Measurements from ENCODE around the gene SMS.

The SMS gene

DNA sequence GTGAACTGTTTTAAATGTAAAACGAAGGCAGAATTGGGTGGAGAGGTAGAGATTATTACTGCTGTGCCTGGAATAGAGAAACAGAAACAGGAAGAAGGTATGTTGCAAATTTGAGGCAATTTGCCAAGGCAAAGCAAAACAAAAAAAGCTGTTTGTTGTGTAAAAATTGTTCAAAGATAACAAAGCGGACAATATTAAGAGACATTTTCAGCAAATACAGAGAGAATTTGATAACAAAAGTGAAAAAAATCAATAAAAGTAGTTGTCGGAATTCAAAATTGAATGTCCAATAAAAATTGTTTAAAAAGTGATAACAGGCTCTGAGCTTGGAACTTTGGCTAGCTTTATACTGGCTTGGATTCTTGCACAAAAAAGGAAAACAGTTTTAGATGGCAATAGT lies 14.4 kb upstream of the SMS start:
- no peak for DNase-seq (ENCODE audit: low spot score)
- in situ Hi-C loops (cut with MboI; ENCODE audit: low pct_unique_long_range_greater_than_20kb, low sequenced_read_pairs, unreplicated experiment) = no loop called here
- TF ChIP-seq, protein P1, sequence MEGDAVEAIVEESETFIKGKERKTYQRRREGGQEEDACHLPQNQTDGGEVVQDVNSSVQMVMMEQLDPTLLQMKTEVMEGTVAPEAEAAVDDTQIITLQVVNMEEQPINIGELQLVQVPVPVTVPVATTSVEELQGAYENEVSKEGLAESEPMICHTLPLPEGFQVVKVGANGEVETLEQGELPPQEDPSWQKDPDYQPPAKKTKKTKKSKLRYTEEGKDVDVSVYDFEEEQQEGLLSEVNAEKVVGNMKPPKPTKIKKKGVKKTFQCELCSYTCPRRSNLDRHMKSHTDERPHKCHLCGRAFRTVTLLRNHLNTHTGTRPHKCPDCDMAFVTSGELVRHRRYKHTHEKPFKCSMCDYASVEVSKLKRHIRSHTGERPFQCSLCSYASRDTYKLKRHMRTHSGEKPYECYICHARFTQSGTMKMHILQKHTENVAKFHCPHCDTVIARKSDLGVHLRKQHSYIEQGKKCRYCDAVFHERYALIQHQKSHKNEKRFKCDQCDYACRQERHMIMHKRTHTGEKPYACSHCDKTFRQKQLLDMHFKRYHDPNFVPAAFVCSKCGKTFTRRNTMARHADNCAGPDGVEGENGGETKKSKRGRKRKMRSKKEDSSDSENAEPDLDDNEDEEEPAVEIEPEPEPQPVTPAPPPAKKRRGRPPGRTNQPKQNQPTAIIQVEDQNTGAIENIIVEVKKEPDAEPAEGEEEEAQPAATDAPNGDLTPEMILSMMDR (IDR thresholded peaks at IDR 0.05; ENCODE audit: extremely low read depth, insufficient read depth, missing control alignments) = no peak

DNA sequence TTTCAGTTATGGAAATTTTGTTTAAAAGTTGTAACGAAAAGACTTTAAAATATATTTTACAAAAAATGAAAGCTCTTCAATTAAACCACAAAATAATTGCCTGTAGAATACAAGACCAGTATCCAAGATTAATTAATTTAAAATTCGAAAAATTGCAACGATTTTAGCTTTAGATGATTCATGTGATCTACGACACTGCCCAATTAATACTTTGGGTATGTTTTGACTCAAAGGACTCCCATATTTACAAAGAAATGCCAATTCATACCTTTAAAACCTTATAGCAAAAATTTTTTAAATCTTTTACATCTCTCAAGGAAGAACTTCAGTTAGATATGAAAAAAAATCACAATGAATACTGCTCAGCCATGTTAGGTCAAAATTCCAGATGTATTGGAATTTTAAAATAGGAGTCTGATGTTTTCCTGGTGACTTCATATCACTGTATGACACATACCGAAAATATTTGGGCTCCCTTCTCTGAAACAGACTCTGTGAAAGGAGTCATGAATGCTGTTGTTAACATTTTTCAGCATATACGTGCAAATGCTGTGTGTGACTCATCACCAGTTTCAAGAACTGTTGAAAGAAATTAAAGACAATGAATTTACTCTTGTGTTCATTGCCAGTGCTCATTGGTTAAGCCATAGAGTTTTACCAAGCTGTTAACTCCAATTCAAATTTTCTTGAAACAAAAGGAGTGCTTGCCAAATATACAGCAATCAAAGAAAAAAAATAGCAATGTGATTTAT lies 13.8 kb upstream of the SMS start:
- TF ChIP-seq, protein P1 (IDR thresholded peaks at IDR 0.05; ENCODE audit: extremely low read depth, insufficient read depth, missing control alignments) = no peak
- in situ Hi-C loops (cut with MboI; ENCODE audit: low pct_unique_long_range_greater_than_20kb, low sequenced_read_pairs, unreplicated experiment) = no loop called here
- no peak for DNase-seq (ENCODE audit: low spot score)

DNA sequence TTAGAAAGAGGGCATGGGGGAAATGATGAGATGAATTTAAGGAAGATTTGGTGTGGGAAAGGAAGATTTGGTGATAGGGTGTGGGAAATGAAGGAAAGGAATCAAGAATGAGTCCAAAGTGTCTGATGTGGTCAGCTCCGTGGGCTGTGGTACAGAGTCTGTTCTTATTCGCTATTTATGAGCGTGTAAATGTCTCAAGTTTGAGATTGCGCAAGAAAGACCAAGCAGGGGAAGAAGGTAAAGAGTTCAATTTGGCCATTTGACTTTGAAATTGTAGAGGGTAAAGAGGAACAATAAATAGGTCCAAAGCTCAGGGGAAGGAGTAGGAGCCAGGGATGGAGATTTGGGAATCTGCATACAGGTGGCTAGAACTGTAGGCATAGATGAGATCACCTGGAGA lies 11.3 kb upstream of the SMS start:
- DNase-seq (ENCODE audit: low spot score) = no peak
- in situ Hi-C loops (cut with MboI; ENCODE audit: low pct_unique_long_range_greater_than_20kb, low sequenced_read_pairs, unreplicated experiment) = no loop called here
- TF ChIP-seq, protein P1 (IDR thresholded peaks at IDR 0.05; ENCODE audit: extremely low read depth, insufficient read depth, missing control alignments) = no peak

DNA sequence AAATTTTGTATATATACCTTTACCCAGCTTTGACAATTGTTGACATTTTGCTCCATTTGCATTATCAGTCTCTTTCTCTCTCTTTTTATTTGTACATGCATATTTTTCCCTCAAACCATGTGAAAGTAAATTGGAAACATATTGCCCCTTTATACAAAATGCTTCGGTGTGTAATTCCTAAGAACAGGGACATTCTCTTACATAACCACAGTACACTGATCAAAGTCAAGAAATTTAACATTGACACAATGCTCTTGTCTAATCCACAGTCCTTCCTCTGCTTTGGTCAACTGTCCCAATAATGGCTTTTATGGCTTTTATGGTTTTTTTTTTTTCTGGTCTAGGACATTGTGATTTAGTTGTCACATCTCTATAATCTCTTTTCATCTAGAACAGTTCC lies 9.5 kb upstream of the SMS start:
- in situ Hi-C loops (cut with MboI; ENCODE audit: low pct_unique_long_range_greater_than_20kb, low sequenced_read_pairs, unreplicated experiment) = no loop called here

DNA sequence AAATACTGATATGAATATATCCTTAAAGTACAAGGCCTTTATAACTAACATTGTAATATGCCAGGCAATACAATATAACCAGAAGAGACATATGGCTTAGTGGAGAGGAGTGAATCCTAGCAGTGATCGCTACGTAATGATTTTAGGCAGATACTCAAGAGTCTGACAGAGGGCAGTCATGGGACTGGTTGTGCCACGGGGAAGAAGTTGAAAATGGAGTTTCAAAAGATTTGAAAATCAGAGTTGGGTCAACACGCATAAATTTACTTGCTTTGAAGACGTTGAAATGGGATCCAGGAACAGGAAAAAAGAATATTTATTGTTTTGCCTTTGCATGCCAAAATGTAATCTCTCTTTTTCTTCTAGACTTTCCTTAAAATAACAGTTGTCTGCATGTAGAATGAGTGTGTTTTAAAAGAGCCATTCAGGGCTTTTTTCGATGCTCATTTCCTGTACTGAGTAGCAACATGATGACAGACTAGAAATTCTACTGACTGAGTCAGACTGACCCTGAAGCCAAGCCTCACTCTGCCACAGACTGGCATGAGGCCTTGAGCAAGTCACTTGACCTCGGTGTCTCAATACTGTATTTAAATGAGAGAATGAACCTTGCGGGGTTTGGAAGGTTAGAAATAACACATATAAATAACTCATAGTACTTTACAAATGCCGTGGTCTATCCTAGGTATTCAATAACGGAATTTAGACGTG lies 8.1 kb upstream of the SMS start:
- TF ChIP-seq, protein P1 (IDR thresholded peaks at IDR 0.05; ENCODE audit: extremely low read depth, insufficient read depth, missing control alignments) = no peak
- no peak for DNase-seq (ENCODE audit: low spot score)
- in situ Hi-C loops (cut with MboI; ENCODE audit: low pct_unique_long_range_greater_than_20kb, low sequenced_read_pairs, unreplicated experiment) = no loop called here

More for the DNA sequence above, 9.5 kb upstream of the SMS start:
- no peak for DNase-seq (ENCODE audit: low spot score)
- TF ChIP-seq, protein P1 (IDR thresholded peaks at IDR 0.05; ENCODE audit: extremely low read depth, insufficient read depth, missing control alignments) = no peak

DNA sequence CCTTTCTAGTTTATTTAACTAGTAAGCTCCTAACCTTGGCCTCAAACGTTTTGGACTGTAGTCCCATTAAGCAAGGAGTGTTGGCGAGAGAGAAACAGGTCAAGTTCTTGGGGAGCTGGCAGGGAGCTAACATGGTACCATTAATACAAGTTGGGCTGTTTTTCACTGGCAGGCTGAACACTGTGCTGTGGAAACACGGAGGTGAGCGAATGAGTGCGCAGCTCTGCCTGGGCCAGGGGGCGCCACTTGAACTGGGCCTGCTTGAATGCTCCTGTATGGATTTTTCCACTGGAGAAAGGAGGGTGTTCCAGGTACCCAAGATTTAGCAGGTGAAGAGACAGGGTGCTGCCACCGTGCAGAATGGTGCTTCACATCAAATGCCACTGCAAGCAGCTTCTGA lies 7.4 kb upstream of the SMS start:
- no peak for DNase-seq (ENCODE audit: low spot score)
- TF ChIP-seq, protein P1 (IDR thresholded peaks at IDR 0.05; ENCODE audit: extremely low read depth, insufficient read depth, missing control alignments) = no peak
- in situ Hi-C loops (cut with MboI; ENCODE audit: low pct_unique_long_range_greater_than_20kb, low sequenced_read_pairs, unreplicated experiment) = no loop called here

Data from GM13977 (cell line).